ENCODE measurements around the gene PRPF38A. TPM values are rescaled to one million over a fixed set of nuclear protein-coding genes. Genes with fewer than 3 reads are reported as not detected.

PRPF38A gene, protein sequence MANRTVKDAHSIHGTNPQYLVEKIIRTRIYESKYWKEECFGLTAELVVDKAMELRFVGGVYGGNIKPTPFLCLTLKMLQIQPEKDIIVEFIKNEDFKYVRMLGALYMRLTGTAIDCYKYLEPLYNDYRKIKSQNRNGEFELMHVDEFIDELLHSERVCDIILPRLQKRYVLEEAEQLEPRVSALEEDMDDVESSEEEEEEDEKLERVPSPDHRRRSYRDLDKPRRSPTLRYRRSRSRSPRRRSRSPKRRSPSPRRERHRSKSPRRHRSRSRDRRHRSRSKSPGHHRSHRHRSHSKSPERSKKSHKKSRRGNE
- 100 to 1,000 TPM in 1 of 2 donors, 10 to 100 TPM in 1; 94.7 to 105 TPM for total RNA-seq

- ATAC-seq = peak; percentile 98 to 99
- DNase-seq (ENCODE audit: low spot score) = peak; percentile 96
- peaks cover 42% of the 10 kb centered on the region for H3K36me3 Mint-ChIP-seq
- H3K4me1 Mint-ChIP-seq (ENCODE audit: low read depth in 2 of 2) = peaks cover 24 to 44% of the 10 kb centered on the region in 2 donors
- no peaks in the 10 kb centered on the region for H3K27me3 Mint-ChIP-seq
- peak within 1 kb of the TSS; percentile 99 for H3K4me3 Mint-ChIP-seq
- no peaks in the 10 kb centered on the region for H3K9me3 Mint-ChIP-seq
- peak within 1 kb of the TSS; percentile 92 to 97 for H3K27ac Mint-ChIP-seq
These were observed at the start of gene PRPF38A, which contains the start of gene ORC1 for GRCh38 chr1:52404116-52404974. PRPF38A (plus strand) TSS chr1:52404602; CDS start chr1:52404750, 148 bp downstream. ORC1 (minus strand) TSS chr1:52404423; CDS start chr1:52402223, 2,200 bp downstream.

DNA sequence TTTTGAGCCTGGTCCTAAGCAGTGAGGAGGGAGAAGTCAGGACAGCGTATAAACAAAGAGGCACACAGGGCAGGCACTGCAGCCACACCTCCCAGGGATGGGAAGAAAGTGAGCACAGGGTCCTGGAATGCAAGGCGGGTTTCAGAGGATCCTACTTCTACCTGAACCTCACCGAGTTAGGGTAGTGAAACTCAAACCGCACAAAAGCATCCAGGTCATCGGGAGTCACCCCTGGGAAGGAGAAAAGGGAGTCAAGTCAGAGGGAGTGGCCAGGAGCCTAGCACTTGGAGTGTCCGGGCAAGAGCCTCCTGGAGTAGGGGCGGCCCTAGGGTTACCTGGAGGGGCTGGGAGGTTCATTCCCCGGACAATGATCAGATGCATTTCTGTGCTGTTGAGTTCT is 49.0 kb upstream of the PRPF38A start:
- no peak for DNase-seq (ENCODE audit: low spot score)
- Mint-ChIP-seq H3K36me3 (peaks cover 12% of the 10 kb centered on the region), H3K9me3 (no peaks in the 10 kb centered on the region)

GRCh38 chr1:52355847-52356505 is 48.4 kb upstream of the PRPF38A start:
- Mint-ChIP-seq H3K27ac (peak overlapping the region in 1 of 2 donors; percentile 70), H3K27me3 (no peaks in the 10 kb centered on the region), H3K9me3 (no peaks in the 10 kb centered on the region), H3K4me1 (ENCODE audit: low read depth in 2 of 2) (peaks cover 0 to 5% of the 10 kb centered on the region in 2 donors), H3K36me3 (peaks cover 12% of the 10 kb centered on the region), H3K4me3 (no peak overlapping the region)
- no peak for ATAC-seq
- no peak for DNase-seq (ENCODE audit: low spot score)

More for the DNA sequence above, 49.0 kb upstream of the PRPF38A start:
- no peak for ATAC-seq
- H3K27me3 Mint-ChIP-seq = no peaks in the 10 kb centered on the region
- H3K4me1 Mint-ChIP-seq (ENCODE audit: low read depth in 2 of 2) = peaks cover 0 to 5% of the 10 kb centered on the region in 2 donors
- H3K4me3 Mint-ChIP-seq = no peak overlapping the region
- H3K27ac Mint-ChIP-seq = peak overlapping the region in 1 of 2 donors; percentile 70

DNA sequence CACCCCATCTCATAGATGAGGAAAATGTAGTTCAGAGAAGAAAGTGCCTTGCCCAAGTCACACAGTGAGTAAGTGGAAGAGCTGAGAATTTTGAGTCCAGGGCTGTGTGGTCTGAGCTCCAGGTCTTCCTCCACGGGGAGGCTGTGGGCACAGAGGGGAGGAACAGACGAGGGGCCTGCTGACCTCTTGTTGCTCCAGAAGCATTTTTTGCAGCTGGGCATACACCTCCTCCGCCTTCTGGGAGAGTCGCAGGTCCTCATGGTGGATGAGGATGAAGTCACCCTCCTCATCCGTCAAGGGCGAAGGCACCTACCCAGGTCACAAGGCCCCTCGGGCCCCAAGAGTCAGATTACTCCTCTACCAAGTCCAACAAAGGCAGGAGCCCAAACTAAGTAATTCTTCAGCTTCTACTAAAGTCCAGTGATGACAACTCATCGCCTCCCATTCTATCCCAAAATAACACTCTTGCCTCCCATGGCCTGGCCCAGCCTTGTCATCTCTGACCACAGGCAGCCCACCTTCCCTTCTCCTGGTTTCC is 47.5 kb upstream of the PRPF38A start:
- Mint-ChIP-seq H3K4me3 (no peak overlapping the region), H3K27ac (peak overlapping the region in 1 of 2 donors; percentile 36)

GRCh38 chr1:52357397-52357796 is 47.0 kb upstream of the PRPF38A start:
- Mint-ChIP-seq H3K36me3 (peaks cover 19% of the 10 kb centered on the region), H3K4me3 (no peak overlapping the region), H3K4me1 (ENCODE audit: low read depth in 2 of 2) (peaks cover 6 to 10% of the 10 kb centered on the region in 2 donors), H3K27me3 (no peaks in the 10 kb centered on the region), H3K27ac (peak overlapping the region in 1 of 2 donors; percentile 36), H3K9me3 (no peaks in the 10 kb centered on the region)
- DNase-seq (ENCODE audit: low spot score) (no peak), ATAC-seq (no peak)

More for the DNA sequence above, 47.5 kb upstream of the PRPF38A start:
- DNase-seq (ENCODE audit: low spot score) = no peak
- Mint-ChIP-seq H3K36me3 (peaks cover 17% of the 10 kb centered on the region), H3K4me1 (ENCODE audit: low read depth in 2 of 2) (peaks cover 4 to 9% of the 10 kb centered on the region in 2 donors), H3K27me3 (no peaks in the 10 kb centered on the region), H3K9me3 (no peaks in the 10 kb centered on the region)
- ATAC-seq = no peak

- Mint-ChIP-seq H3K4me1 (ENCODE audit: low read depth in 2 of 2) (peaks cover 9 to 17% of the 10 kb centered on the region in 2 donors), H3K27ac (no peak overlapping the region), H3K36me3 (peaks cover 19% of the 10 kb centered on the region), H3K27me3 (no peaks in the 10 kb centered on the region), H3K9me3 (no peaks in the 10 kb centered on the region), H3K4me3 (no peak overlapping the region)
- no peak for DNase-seq (ENCODE audit: low spot score)
- ATAC-seq = no peak
These were observed 45.4 kb upstream of the PRPF38A start for GRCh38 chr1:52358851-52359497.

- no peak overlapping the region for H3K27ac Mint-ChIP-seq
- H3K36me3 Mint-ChIP-seq = peaks cover 18% of the 10 kb centered on the region
- no peak for ATAC-seq
- no peaks in the 10 kb centered on the region for H3K27me3 Mint-ChIP-seq
- H3K4me3 Mint-ChIP-seq = no peak overlapping the region
- peaks cover 19 to 24% of the 10 kb centered on the region in 2 donors for H3K4me1 Mint-ChIP-seq (ENCODE audit: low read depth in 2 of 2)
- DNase-seq (ENCODE audit: low spot score) = no peak
- no peaks in the 10 kb centered on the region for H3K9me3 Mint-ChIP-seq
These were observed 44.5 kb upstream of the PRPF38A start for GRCh38 chr1:52359676-52360594.

DNA sequence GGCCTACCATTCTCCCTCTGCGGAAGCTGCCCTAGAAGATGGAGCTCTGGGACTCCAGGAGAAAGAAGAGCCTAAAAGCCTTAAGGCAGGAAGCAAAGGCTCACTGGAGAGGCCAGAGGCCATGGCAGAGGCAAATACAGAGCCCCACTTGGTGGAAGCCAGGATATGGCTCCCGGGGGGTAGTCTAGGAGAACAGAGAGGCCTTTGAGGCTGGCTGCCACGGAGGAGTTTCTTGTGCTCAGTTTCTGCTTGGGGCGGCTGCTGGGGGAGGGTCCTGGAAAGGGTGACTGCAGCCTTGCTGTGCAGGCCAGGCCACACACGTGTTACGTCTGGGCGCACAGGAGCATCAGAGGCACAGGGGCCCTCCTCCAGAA is 43.8 kb upstream of the PRPF38A start:
- Mint-ChIP-seq H3K9me3 (no peaks in the 10 kb centered on the region), H3K27me3 (no peaks in the 10 kb centered on the region), H3K4me1 (ENCODE audit: low read depth in 2 of 2) (peaks cover 25% of the 10 kb centered on the region in 2 donors), H3K36me3 (peaks cover 12% of the 10 kb centered on the region), H3K27ac (no peak overlapping the region), H3K4me3 (no peak overlapping the region)
- ATAC-seq (no peak), DNase-seq (ENCODE audit: low spot score) (no peak)

- Mint-ChIP-seq H3K4me3 (peak overlapping the region; percentile 92), H3K9me3 (no peaks in the 10 kb centered on the region), H3K27me3 (peaks cover 3 to 7% of the 10 kb centered on the region in 2 donors), H3K36me3 (peaks cover 7% of the 10 kb centered on the region), H3K27ac (peak overlapping the region; percentile 90 to 99), H3K4me1 (ENCODE audit: low read depth in 2 of 2) (peaks cover 33 to 41% of the 10 kb centered on the region in 2 donors)
- no peak for DNase-seq (ENCODE audit: low spot score)
- no peak for ATAC-seq
These were observed 40.1 kb upstream of the PRPF38A start for GRCh38 chr1:52364235-52364839.

DNA sequence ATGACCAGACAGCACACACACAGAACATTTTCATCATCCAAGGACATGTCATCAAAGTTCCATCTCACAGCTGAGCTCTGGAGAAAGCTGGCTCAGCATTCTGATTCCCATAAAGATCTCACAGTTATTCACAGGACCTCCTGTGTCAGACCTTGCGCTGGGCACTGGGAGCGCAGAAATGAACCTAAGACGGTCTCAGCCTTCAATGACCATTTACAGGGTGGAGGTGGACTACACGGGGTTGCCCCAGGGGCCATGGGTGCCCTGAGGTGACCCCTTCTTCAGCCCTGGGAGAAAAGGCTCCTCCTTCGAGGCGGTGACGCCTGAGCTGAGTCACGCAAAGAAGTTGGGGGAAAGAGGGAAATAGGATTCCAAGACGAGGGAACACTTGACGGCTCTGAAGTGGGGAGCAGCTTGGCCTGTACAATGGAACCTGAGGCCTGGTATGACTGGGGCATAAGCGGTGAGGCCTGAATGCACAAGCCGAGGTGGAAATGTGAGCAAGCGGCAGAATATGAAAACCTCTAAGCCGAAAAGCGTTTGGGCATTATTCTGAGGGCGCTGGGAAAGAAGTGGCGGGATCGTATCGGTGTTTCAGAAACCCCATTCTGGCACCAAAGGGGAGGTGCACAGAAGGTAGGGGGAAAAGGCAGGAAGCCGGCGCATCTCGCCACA is 39.2 kb upstream of the PRPF38A start:
- no peak for ATAC-seq
- Mint-ChIP-seq H3K4me3 (peak overlapping the region; percentile 92), H3K27ac (peak overlapping the region; percentile 90 to 99), H3K4me1 (ENCODE audit: low read depth in 2 of 2) (peaks cover 33 to 41% of the 10 kb centered on the region in 2 donors), H3K36me3 (peaks cover 7% of the 10 kb centered on the region), H3K27me3 (peaks cover 3 to 7% of the 10 kb centered on the region in 2 donors), H3K9me3 (no peaks in the 10 kb centered on the region)
- DNase-seq (ENCODE audit: low spot score) = no peak

GRCh38 chr1:52365746-52366516 is 38.5 kb upstream of the PRPF38A start, which contains the start of gene CC2D1B:
CC2D1B (minus strand) TSS chr1:52366205; CDS start chr1:52364620, 1,585 bp downstream.
- Mint-ChIP-seq H3K27ac (peak within 1 kb of the TSS; percentile 90 to 99), H3K4me1 (ENCODE audit: low read depth in 2 of 2) (peaks cover 33 to 41% of the 10 kb centered on the region in 2 donors), H3K4me3 (peak within 1 kb of the TSS; percentile 92), H3K9me3 (no peaks in the 10 kb centered on the region), H3K36me3 (peaks cover 7% of the 10 kb centered on the region), H3K27me3 (peaks cover 3 to 7% of the 10 kb centered on the region in 2 donors)
- peak; percentile 98 for ATAC-seq
- peak; percentile 100 for DNase-seq (ENCODE audit: low spot score)
